Small intestine (tissue), 7 donors: ENCODE data around the gene ANKLE1. TPM values are rescaled to one million over a fixed set of nuclear protein-coding genes. Genes with fewer than 3 reads are reported as not detected.

ENCODE experiments used
- DNase-seq, 2 donors: peaks; one replicate each; pipeline versions ENCODE4 v3.0.0 to v3.0.0-alpha.2; 2013
- FAIRE-seq: peaks from 2 replicates; lab custom pipeline; 2012; peaks lifted over from hg19 to GRCh38; lab: Jason Lieb, UNC
- H3K27ac ChIP-seq, 3 donors: one replicate each; pipeline ENCODE4 v1.5.1; 2013; ENCODE audit warnings: low read length in 2 of 3, mild to moderate bottlenecking in 2 of 3, control low read depth in 1 of 3, inconsistent platforms in 1 of 3, low read depth in 1 of 3, moderate library complexity in 1 of 3
- H3K27me3 ChIP-seq, 3 donors: one replicate each; pipeline ENCODE4 v1.6.1; 2013; ENCODE audit warnings: low read length in 3 of 3, inconsistent platforms in 1 of 3; ENCODE audit not compliant: control insufficient read depth in 3 of 3, insufficient read depth in 3 of 3
- H3K36me3 ChIP-seq, 3 donors: one replicate each; pipeline ENCODE4 v1.6.1; 2013; ENCODE audit warnings: low read length in 3 of 3, inconsistent platforms in 1 of 3, low read depth in 1 of 3, mild to moderate bottlenecking in 1 of 3, moderate library complexity in 1 of 3; ENCODE audit not compliant: control insufficient read depth in 3 of 3, insufficient read depth in 2 of 3
- H3K4me1 ChIP-seq, 3 donors: one replicate each; pipeline ENCODE4 v1.6.1; 2013; ENCODE audit warnings: low read length in 2 of 3, inconsistent platforms in 1 of 3, low read depth in 1 of 3, mild to moderate bottlenecking in 1 of 3, moderate library complexity in 1 of 3; ENCODE audit not compliant: control insufficient read depth in 3 of 3, insufficient read depth in 2 of 3
- H3K4me3 ChIP-seq, 3 donors: one replicate each; pipeline ENCODE4 v1.5.1; 2013; ENCODE audit warnings: low read length in 3 of 3, control low read depth in 1 of 3, inconsistent platforms in 1 of 3, low read depth in 1 of 3, mild to moderate bottlenecking in 1 of 3, moderate library complexity in 1 of 3
- H3K9me3 ChIP-seq, 2 donors: one replicate each; pipeline ENCODE4 v1.6.1; 2013; ENCODE audit warnings: low read depth in 1 of 2, low read length in 1 of 2; ENCODE audit not compliant: control insufficient read depth in 2 of 2, insufficient read depth in 1 of 2
- WGBS, 3 donors: extraction: QIAGEN DNeasy Blood & Tissue Kit; methylation state at CpG; one replicate each; pipeline ENCODE4 v1.1.7; 2013; 5-methylcytosine and 5-hydroxymethylcytosine counted together
- polyA plus RNA-seq, 4 donors: library from polyadenylated mRNA; stranded (reverse) in 3 of 4; unstranded in 1 of 4; fragments of 200-250 nt in 3 of 4; fragments of 120-200 nt in 1 of 4; gene quantifications; one replicate each; pipeline versions ENCODE4 v1.2.1 to v1.2.3, GENCODE V29; 2013
- donor health status: healthy with polysubstance abuse.
- donor health status: control.
- donor health status: control.
- donor health status: Bipolar disorder and iron deficiency.
- donor health status: healthy.

The ANKLE1 gene
- polyA plus RNA-seq, 4 donors = 0.15 to 0.71 (median 0.22) TPM; not detected in 1

DNA sequence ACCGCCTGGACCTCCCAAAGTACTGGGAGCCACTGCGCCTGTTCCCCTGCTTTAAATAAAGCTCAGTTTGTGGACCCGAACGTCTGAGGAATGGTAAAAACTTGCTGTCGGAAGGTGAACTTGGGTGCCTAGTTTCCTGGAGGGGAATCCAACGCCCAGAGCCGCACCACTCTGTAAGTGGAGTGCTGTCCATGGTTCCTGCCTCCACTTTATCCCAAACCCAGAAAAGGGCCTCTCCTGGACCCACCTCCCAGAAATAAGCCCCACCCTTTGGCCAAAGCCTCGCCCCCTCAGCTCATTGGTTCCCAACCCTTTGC is 50.6 kb downstream of the ANKLE1 start:
- Histone ChIP-seq H3K36me3 (peaks cover 0 to 17% (median 0%) of the 10 kb centered on the region in 3 donors), H3K4me1 (peaks cover 3 to 30% (median 8%) of the 10 kb centered on the region in 3 donors), H3K27ac (no peak overlapping the region), H3K9me3 (no peaks in the 10 kb centered on the region), H3K4me3 (no peak overlapping the region), H3K27me3 (peaks cover 0 to 21% (median 0%) of the 10 kb centered on the region in 3 donors)
- DNase-seq (no peak), FAIRE-seq (no peak)
- WGBS, 3 donors = 88 to 94% (median 93%) methylated on average over 8 of the region's 8 CpGs

DNA sequence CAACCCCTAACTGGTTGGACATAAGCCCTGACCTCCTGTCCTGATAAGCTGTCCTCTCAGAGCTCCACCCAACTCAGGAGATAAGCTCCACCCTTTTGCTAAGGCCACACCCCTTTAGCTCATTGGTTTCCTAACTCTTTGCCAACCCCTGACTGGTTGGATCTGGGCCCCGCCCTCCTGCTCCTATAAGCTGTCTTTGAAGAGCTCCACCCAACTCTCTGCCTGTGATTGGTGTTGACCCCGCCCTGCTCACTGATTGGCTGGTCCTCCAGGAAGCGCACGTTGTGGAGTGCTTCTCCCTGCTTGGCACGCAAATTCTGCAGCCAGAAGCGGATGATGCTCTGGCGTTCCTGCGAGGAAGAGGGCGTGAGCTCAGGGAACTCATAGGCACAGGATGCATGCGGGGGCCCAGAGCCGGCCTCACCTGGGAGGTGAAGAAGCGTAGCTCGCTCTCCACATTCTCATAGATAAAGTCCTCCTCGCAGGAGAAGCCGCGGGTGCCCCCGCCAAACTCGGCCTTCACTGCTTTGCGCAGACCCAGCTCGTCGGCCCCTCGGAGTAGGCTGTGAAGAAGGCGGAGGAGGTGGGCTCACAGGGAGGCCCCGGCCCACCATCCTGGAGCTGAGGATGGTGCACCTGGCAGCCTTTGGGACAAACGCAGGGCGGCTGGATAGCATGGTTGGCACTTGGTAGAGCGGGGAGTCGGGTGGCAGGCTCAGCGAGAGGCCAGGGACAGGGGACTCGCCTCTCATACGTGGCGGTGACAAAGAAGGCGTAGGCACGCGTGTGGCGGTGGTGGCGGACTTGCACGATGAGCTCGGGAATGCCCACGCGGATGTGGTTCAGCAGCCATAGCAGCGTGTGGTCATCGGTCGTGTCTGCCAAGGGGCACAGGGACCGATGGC is 51.2 kb downstream of the ANKLE1 start:
- Histone ChIP-seq H3K4me1 (peaks cover 4 to 26% (median 8%) of the 10 kb centered on the region in 3 donors), H3K27ac (no peak overlapping the region), H3K27me3 (peaks cover 0 to 21% (median 0%) of the 10 kb centered on the region in 3 donors), H3K36me3 (peaks cover 0 to 14% (median 0%) of the 10 kb centered on the region in 3 donors), H3K9me3 (no peaks in the 10 kb centered on the region), H3K4me3 (no peak overlapping the region)
- WGBS, 3 donors = 96 to 97% (median 96%) methylated on average over 45 of the region's 45 CpGs
- FAIRE-seq (no peak), DNase-seq (peak in 1 of 2 donors; percentile 51)

DNA sequence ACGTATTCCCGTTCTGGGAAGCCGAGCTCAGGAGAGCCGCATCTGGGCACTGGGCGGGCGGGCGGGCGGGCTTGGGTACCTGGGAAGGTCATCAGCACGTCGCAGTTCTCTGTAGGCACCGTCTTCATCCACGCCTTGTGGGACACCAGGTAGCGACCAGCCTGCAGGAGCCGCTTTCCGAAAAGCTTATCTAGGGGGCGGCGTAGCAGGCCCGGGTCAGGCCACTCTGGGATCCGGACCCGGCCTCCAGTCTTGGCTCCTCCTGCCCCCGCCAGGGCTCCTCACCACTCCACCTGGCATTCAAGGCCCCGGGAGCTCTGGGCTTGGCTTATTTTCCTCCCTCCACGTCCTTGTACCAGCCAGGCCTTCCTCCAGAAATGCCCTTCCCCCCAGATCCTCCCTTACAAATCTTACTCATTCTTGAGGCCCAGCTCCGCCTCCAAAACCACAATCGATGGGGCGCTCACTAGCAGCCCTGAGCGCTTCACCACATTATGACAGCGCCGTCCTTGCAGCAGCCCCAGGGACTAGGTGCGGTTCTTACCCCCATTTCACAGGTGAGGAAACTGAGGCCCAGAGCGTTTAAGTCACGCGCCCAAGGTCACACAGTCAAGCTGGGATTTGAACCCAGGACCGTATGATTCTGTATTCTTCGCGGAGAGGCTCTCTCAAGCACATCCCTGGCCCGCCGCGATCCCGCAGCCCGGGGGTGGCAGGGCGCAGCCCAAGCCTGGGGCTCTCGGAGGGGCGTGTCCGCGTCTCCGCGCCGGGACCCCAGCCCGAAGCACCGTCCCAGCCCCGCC is 52.1 kb downstream of the ANKLE1 start:
- no peaks in the 10 kb centered on the region for H3K9me3 ChIP-seq
- WGBS, 3 donors = 28 to 39% (median 35%) methylated on average over 41 to 52 of the region's 52 CpGs
- H3K4me1 ChIP-seq = peaks cover 9 to 28% (median 10%) of the 10 kb centered on the region in 3 donors
- no peak for FAIRE-seq
- peak in 1 of 2 donors; percentile 54 for DNase-seq
- peaks cover 0 to 21% (median 0%) of the 10 kb centered on the region in 3 donors for H3K27me3 ChIP-seq
- H3K36me3 ChIP-seq = peaks cover 0 to 20% (median 0%) of the 10 kb centered on the region in 3 donors
- peak overlapping the region; percentile 48 to 71 (median 48) for H3K4me3 ChIP-seq
- H3K27ac ChIP-seq = peak overlapping the region in 1 of 3 donors; percentile 56

DNA sequence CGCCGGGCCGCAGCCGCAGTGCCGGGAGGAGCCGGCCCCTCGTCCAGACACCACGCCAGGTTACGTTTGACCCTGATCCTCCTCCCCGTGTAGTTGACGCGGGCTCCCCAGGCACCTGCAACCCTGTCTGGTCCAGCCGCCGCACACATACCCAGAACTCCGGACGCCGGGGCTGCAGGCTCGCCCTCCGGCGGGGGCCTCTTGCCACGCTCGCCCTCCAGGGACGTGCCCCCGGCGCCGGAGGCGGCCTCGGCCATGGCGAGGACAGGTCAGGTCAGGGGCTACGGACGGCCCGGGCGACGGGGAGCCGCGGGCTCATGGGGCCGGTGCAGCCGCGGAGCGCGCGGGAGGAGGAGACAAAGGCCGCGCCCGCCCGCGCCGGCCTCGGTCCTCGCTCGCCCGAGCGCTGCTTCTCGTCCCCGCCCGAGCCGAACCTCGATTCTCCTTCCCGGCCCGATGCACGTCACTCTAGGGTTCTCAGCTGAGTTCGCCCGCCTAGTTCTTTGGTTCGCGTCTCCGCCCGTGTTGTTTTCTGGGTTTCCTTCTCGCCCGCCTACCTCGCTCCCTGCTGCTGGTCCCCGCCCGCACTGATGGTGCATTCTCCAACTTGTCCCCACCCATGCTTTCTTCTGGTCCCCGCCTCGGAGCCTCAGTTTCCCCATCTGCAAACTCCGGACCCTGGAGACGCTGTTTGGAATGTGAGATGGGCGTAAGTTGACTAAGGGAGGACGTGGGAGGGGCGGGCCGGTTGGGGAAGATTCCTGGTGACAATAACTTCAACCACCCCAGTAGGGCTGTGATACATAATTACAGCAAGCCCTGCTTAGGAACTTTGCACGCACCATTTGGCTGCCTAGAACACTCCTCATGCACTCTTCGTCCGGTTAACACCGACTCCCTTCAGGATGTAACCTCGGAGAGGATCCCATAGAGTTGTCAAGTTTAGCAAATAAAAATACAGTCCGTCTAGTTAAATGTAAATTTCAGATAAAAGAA is 53.0 kb downstream of the ANKLE1 start, which contains the start of gene ANO8:
ANO8 (minus strand) TSS at position 442 of the 996 bp plus-strand sequence; CDS start at position 257, 185 bp downstream.
- Histone ChIP-seq H3K27ac (peak within 1 kb of the TSS in 2 of 3 donors; percentile 46 to 56), H3K36me3 (peaks cover 0 to 27% (median 0%) of the 10 kb centered on the region in 3 donors), H3K9me3 (no peaks in the 10 kb centered on the region), H3K4me3 (peak within 1 kb of the TSS; percentile 48 to 71 (median 48)), H3K27me3 (peaks cover 0 to 16% (median 0%) of the 10 kb centered on the region in 3 donors), H3K4me1 (peaks cover 5 to 22% (median 10%) of the 10 kb centered on the region in 3 donors)
- WGBS, 3 donors = 1 to 2% (median 2%) methylated on average over 54 to 86 of the region's 86 CpGs
- FAIRE-seq (no peak), DNase-seq (peak; percentile 95 to 99)

DNA sequence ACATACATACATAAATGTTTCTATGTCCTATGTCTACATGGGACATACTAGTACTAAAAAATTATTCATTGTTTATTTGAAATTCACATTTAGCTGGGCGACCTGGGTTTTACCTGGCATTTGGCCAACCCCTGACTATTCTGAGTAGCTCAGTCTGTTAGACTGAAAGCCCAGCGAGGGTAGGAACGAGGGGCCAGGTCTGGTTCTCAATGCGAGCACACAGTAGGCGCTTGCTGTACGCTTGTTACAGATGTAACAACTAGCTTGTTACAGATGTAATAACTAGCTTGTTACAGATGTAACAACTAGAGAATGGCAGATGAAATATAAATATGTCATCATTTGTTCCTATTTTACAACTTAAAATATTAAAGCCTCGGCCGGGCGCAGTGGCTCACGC is 53.9 kb downstream of the ANKLE1 start:
- DNase-seq (no peak), FAIRE-seq (no peak)
- peaks cover 0 to 21% (median 0%) of the 10 kb centered on the region in 3 donors for H3K36me3 ChIP-seq
- H3K27me3 ChIP-seq = peaks cover 0 to 8% (median 0%) of the 10 kb centered on the region in 3 donors
- H3K9me3 ChIP-seq = no peaks in the 10 kb centered on the region
- no peak overlapping the region for H3K4me3 ChIP-seq
- peaks cover 5 to 22% (median 10%) of the 10 kb centered on the region in 3 donors for H3K4me1 ChIP-seq
- no peak overlapping the region for H3K27ac ChIP-seq
- WGBS, 3 donors = 51 to 68% (median 67%) methylated on average over 10 of the region's 10 CpGs

Other genes with a start within 250 kb of the ANKLE1 start
- gene HAUS8, start 206.4 kb upstream of the ANKLE1 start, polyA plus RNA-seq = 10 to 100 TPM in 2 of 4 donors, 1 to 10 TPM in 2; 7.4 to 16.5 (median 13.2) TPM
- gene MYO9B, start 206.1 kb upstream of the ANKLE1 start, polyA plus RNA-seq = 10 to 100 TPM; 31.6 to 62.1 (median 47.9) TPM
- 10 to 100 TPM; 31.7 to 40.5 (median 37.2) TPM for gene USE1, start 66.5 kb upstream of the ANKLE1 start, polyA plus RNA-seq
- gene OCEL1, start 55.7 kb upstream of the ANKLE1 start, polyA plus RNA-seq = 10 to 100 TPM; 24.0 to 93.7 (median 50.9) TPM
- 10 to 100 TPM; 41.6 to 93.0 (median 74.9) TPM for gene NR2F6, start 36.0 kb upstream of the ANKLE1 start, polyA plus RNA-seq
- 1 to 10 TPM in 3 of 4 donors, not detected in 1; 1.4 to 4.7 (median 2.0) TPM for gene USHBP1, start 17.2 kb upstream of the ANKLE1 start, polyA plus RNA-seq
- 10 to 100 TPM; 68.9 to 82.7 (median 75.3) TPM for gene BABAM1, start 14.5 kb upstream of the ANKLE1 start, polyA plus RNA-seq
- gene ABHD8, start 21.5 kb downstream of the ANKLE1 start, polyA plus RNA-seq = 1 to 10 TPM; 2.2 to 5.1 (median 3.9) TPM
- 100 to 1,000 TPM in 3 of 4 donors, 10 to 100 TPM in 1; 49.0 to 404 (median 278) TPM for gene MRPL34, start 24.0 kb downstream of the ANKLE1 start, polyA plus RNA-seq
- gene DDA1, start 27.7 kb downstream of the ANKLE1 start, polyA plus RNA-seq = 10 to 100 TPM; 29.4 to 57.5 (median 48.9) TPM
- gene ANO8, start 53.0 kb downstream of the ANKLE1 start, polyA plus RNA-seq = 1 to 10 TPM; 1.9 to 5.1 (median 3.9) TPM
- gene GTPBP3, start 55.7 kb downstream of the ANKLE1 start, polyA plus RNA-seq = 10 to 100 TPM in 2 of 4 donors, 1 to 10 TPM in 2; 9.2 to 18.5 (median 10.9) TPM
- gene PLVAP, start 95.4 kb downstream of the ANKLE1 start, polyA plus RNA-seq = 100 to 1,000 TPM in 1 of 4 donors, 10 to 100 TPM in 1, 1 to 10 TPM in 2; 2.2 to 115 (median 19.4) TPM
- gene CCDC194, start 112.3 kb downstream of the ANKLE1 start, polyA plus RNA-seq = under 1 TPM in 2 of 4 donors, not detected in 2; 0.07 to 0.24 TPM
- gene BST2, start 123.7 kb downstream of the ANKLE1 start, polyA plus RNA-seq = 100 to 1,000 TPM in 1 of 4 donors, 10 to 100 TPM in 2, 1 to 10 TPM in 1; 4.5 to 128 (median 40.2) TPM
- 100 to 1,000 TPM in 1 of 4 donors, 10 to 100 TPM in 3; 57.5 to 117 (median 78.1) TPM for gene MVB12A, start 138.1 kb downstream of the ANKLE1 start, polyA plus RNA-seq
- under 1 TPM in 2 of 4 donors, not detected in 2; 0.07 to 0.43 TPM for gene TMEM221, start 166.8 kb downstream of the ANKLE1 start, polyA plus RNA-seq
- gene NXNL1, start 179.0 kb downstream of the ANKLE1 start, polyA plus RNA-seq = not detected
- gene SLC27A1, start 188.6 kb downstream of the ANKLE1 start, polyA plus RNA-seq = 1 to 10 TPM in 3 of 4 donors, under 1 TPM in 1; 0.22 to 5.5 (median 3.1) TPM
- gene PGLS, start 229.7 kb downstream of the ANKLE1 start, polyA plus RNA-seq = 100 to 1,000 TPM in 2 of 4 donors, 10 to 100 TPM in 2; 87.3 to 116 (median 105) TPM